ENCODE results near the gene KLHL14.

The KLHL14 gene

GRCh38 chr18:32770666-32771168 lies 2.1 kb downstream of the KLHL14 start:
- no peak for TF ChIP-seq TAF1 (IDR thresholded peaks at IDR 0.05; ENCODE audit: borderline replicate concordance, insufficient read depth, low read length)

- TF ChIP-seq FOXP2 (optimal IDR thresholded peaks at IDR 0.05; ENCODE audit: borderline replicate concordance, extremely low read depth, extremely low read length, insufficient read depth) (no peak), REST (IDR thresholded peaks at IDR 0.05; ENCODE audit: insufficient read depth in 1 of 2, low read depth in 2 of 2, low read length in 2 of 2) (no peak), POLR2AphosphoS5 (IDR thresholded peaks at IDR 0.05; ENCODE audit: low read depth, low read length) (no peak), SIN3A (IDR thresholded peaks at IDR 0.05; ENCODE audit: borderline replicate concordance, insufficient read depth, low read length) (no peak), TAF1 (IDR thresholded peaks at IDR 0.05; ENCODE audit: borderline replicate concordance, insufficient read depth, low read length) (no peak)
Measured at GRCh38 chr18:32770054-32770665, 2.7 kb downstream of the KLHL14 start.

- no peak for TF ChIP-seq POLR2AphosphoS5 (IDR thresholded peaks at IDR 0.05; ENCODE audit: low read depth, low read length)
- TF ChIP-seq REST (IDR thresholded peaks at IDR 0.05; ENCODE audit: insufficient read depth in 1 of 2, low read depth in 2 of 2, low read length in 2 of 2): no peak
Measured at GRCh38 chr18:32769586-32770053, 3.2 kb downstream of the KLHL14 start.

GRCh38 chr18:32769071-32769585 lies 3.7 kb downstream of the KLHL14 start:
- no peak for TF ChIP-seq REST (IDR thresholded peaks at IDR 0.05; ENCODE audit: insufficient read depth in 1 of 2, low read depth in 2 of 2, low read length in 2 of 2)
- no peak for TF ChIP-seq FOXP2 (optimal IDR thresholded peaks at IDR 0.05; ENCODE audit: borderline replicate concordance, extremely low read depth, extremely low read length, insufficient read depth)
- no peak for TF ChIP-seq SIN3A (IDR thresholded peaks at IDR 0.05; ENCODE audit: borderline replicate concordance, insufficient read depth, low read length)
- TF ChIP-seq POLR2AphosphoS5 (IDR thresholded peaks at IDR 0.05; ENCODE audit: low read depth, low read length): no peak
- no peak for TF ChIP-seq TAF1 (IDR thresholded peaks at IDR 0.05; ENCODE audit: borderline replicate concordance, insufficient read depth, low read length)

GRCh38 chr18:32767400-32767799 lies 5.4 kb downstream of the KLHL14 start:
- no peak for TF ChIP-seq TAF1 (IDR thresholded peaks at IDR 0.05; ENCODE audit: borderline replicate concordance, insufficient read depth, low read length)

GRCh38 chr18:32764611-32765244 lies 8.1 kb downstream of the KLHL14 start:
- TF ChIP-seq FOXP2 (optimal IDR thresholded peaks at IDR 0.05; ENCODE audit: borderline replicate concordance, extremely low read depth, extremely low read length, insufficient read depth): no peak
- TF ChIP-seq SIN3A (IDR thresholded peaks at IDR 0.05; ENCODE audit: borderline replicate concordance, insufficient read depth, low read length): no peak
- no peak for TF ChIP-seq POLR2AphosphoS5 (IDR thresholded peaks at IDR 0.05; ENCODE audit: low read depth, low read length)
- no peak for TF ChIP-seq TAF1 (IDR thresholded peaks at IDR 0.05; ENCODE audit: borderline replicate concordance, insufficient read depth, low read length)
- TF ChIP-seq REST (IDR thresholded peaks at IDR 0.05; ENCODE audit: insufficient read depth in 1 of 2, low read depth in 2 of 2, low read length in 2 of 2): no peak

All from PFSK-1 (cell line).